GM15510 (cell line): ENCODE results near the gene NFIC.

Experiments used
- POLR2A ChIP-seq: IDR thresholded peaks from 3 replicates; pipeline ENCODE4 v1.6.1; 2011; ENCODE audit warnings: borderline replicate concordance; ENCODE audit not compliant: insufficient read length; ENCODE audit errors: extremely low read depth

NFIC gene

DNA sequence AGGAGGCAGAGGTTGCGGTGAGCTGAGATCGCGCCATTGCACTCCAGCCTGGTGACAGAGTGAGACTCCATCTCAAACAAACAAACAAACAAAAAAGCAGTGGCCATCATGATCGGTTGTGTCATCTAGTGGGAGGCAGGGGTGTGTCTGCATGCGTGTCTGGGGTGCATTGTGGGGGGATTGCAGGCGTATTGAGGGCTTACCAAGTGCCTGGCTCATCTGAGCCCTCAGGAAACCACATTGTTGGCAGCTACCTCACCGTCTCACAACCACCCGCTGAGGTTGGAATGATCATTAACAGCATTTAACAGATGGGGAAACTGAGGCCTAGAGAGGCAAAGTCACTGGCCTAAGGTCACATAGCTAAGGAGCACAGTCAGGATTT is 30.5 kb downstream of the NFIC start:
- TF ChIP-seq POLR2A: no peak

DNA sequence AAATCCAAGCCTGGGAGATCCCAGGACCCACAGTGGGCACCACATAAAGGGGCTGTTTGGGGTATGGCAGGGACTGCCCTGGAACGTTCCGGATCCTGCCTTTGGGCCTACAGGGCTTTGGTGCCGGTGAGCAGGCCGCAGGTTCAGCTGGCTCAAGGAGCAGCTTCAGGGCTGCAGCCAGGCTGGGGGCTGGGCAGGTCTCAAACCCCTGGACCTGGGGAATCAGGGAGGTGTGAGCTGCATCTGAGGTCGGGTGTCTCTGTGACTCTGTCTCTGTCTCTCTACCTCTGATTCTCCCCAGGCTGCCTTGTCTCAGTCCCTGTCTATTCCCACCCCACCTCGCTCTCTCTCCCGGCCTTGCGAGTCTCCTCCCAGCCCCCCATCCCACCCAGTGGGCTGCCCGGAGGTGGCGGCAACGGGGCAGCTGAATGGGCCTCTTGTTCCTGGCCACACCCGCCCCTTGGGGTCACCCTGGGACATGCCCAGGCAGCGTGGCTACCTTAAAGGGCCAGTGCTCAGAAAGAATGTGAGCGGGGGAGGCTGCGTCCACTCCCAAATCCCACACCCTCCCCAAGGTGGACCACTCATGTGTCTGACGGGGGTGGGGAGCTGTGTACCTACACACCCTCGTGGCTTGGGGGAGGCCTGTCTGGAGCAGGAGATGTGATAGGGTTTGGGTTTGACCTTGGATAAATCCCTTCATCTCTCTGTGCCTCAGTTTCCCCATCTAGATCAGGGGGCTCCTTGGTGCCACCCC is 31.1 kb downstream of the NFIC start:
- no peak for TF ChIP-seq POLR2A

DNA sequence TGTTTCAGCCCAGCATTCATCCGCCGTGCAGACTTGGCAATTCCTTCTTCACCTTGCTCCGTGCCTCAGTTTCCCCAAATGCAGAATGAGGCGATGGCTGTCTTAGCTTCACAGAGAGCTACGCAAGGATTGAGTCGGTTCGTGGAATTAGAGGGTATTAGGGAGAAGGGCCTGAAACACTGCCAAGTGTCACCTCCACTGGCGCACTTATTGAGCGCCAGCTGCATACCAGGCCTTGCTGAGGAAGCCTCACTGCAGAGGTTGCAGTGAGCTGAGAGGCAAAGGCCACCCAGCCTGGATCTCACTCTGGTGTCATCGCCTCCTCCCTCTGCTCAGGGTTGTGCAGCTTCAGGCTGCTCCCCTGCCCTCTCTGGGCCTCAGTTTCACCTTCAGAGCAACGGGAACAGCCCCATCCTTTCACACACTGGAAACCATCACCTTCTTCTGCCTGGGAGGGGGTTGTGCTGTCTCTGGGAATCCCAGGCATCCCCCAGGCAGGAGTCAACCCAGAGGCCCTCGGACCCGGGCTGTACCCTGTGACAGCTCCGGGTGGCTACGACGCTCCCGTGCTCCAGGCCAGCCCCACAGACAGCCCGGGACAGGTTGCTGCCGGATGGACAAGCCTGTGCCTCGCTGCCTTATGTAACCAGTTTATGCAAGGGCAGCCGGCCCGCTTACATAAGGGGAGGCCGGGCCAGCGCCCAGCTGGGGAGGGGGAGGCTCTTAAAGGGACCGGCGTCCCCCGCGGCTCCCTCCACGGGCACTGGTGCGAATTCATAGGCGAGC is 31.9 kb downstream of the NFIC start:
- TF ChIP-seq POLR2A: no peak

DNA sequence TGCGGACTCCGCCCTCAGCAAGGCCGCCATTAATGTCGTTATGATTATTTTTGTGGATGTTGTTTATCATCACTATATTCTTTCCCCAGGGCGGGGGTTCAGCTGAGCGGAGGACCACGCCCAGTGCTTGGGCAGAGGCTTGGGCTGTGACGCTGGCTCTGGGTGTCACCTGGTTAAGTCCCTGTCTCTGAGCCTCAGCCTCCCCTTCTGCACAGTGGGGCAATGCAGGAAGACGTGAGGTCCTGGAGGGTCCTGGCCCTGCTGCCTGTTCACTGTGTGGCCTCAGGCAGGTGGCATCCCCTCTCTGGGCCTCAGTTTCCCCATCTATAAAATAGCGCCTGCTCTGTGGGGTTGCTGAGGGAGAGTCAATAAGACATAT is 32.5 kb downstream of the NFIC start:
- no peak for TF ChIP-seq POLR2A

DNA sequence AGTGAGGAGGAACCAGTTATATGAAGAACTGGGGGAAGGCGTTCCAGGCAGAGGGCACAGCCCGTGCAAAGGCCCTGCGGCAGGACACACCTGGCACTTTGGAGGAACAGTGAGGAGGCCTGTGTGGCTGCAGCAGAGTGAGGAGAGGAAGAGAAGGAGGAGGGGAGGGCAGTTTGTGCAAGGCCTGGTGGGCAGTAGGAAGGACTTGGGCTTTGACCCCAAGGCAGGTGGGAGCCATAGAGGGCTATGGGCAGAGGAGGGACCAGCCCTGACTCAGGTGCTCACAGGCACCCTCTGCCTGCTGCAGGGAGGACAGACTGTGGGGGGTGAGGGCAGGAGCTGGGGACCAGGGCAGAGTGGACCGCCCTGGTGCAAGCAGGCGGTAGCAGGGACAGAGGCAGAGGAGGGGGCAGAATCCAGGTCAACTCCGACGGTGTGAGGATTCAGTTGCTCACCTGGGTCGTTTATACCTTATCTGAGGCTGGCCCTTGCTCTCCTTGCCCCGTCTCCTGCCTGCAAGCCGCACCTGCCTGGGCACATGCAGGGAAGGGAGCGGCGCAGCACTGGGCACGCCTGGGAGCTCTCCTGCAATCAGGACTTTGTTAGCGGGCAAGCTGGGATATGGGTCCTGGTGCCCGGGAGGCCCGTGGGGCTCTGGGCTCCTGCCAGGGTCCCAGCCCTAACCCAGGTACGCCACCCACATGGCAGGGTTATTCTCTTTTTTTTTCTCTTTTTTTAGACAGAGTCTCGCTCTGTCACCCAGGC is 34.8 kb downstream of the NFIC start:
- TF ChIP-seq POLR2A: no peak

DNA sequence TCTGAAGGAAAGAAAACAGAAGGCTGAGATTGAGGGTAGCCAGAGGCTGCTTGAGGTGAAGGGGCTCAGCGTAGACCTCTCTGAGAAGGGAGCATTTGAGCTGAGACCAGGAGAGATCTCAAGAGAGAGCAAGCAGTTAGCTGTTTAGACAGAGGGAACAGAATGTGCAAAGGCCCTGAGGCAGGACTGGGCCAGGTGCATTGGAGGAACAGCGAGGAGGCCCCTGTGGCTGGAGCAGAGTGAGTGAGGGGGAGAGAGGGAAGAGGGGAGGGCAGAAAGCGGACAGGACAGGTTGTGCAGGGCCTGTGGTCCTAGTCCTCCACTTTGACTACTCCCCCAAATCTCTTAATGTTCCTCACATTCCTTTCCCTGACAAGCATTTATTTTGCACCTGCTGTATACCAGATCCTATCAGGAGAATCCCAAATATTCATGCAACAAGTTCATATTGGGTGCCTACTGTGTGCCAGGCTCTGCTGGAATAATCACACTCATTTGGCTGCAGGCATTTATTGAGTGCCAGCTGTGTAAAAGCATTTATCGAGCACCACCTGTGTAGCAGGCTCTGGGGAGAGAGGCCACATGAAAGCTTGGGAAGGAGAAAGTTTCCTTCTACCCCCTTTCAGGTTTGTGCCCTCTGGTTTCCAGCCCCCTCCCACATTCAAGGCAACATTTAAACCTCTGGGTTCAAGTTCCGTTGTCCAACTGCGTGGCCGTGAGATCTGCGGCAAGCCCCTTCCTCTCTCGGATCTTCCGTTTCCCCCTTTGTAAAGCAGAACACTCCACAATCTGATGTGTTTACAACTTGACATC is 36.5 kb downstream of the NFIC start:
- TF ChIP-seq POLR2A: no peak

DNA sequence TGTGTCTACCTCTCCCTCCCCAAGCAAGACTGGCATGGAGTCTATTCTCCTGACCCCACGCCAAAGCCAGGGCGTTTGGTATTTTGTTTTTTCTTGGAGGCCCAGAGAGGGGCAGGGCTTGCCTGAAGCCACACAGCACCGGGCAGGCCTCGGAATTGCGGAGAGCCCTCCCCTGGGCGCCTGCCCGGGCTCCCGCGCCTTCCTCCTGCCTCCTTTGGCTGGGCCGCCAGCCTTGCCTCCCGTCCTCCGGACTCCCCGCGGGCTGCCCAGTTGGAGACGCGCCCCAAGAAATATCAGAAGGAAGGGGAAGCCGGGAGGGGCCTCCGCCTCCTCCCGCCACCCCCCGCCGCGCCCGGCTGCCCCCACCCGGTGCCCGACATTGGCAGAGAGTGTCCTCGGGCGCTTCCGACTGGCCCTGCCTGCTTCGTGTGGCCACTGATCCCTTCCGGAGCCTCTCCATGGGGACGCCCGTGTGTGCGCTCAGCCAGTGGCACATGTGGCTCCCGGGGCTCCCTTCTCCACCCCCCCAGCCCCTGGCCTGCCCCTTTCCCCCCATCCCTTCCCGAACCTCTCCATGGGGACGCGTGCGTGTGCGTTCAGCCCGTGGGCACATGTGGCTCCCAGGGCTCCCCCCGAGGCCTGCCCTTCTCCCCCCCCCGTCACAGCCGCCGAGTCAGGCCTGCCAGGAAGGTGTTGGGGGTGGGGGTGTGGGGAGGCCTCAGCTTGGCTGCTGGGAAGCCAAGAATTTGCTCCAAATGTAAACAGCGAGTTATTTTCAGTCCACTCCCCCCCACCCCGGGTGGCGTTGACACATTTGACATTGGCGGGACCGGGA is 37.3 kb downstream of the NFIC start:
- no peak for TF ChIP-seq POLR2A

DNA sequence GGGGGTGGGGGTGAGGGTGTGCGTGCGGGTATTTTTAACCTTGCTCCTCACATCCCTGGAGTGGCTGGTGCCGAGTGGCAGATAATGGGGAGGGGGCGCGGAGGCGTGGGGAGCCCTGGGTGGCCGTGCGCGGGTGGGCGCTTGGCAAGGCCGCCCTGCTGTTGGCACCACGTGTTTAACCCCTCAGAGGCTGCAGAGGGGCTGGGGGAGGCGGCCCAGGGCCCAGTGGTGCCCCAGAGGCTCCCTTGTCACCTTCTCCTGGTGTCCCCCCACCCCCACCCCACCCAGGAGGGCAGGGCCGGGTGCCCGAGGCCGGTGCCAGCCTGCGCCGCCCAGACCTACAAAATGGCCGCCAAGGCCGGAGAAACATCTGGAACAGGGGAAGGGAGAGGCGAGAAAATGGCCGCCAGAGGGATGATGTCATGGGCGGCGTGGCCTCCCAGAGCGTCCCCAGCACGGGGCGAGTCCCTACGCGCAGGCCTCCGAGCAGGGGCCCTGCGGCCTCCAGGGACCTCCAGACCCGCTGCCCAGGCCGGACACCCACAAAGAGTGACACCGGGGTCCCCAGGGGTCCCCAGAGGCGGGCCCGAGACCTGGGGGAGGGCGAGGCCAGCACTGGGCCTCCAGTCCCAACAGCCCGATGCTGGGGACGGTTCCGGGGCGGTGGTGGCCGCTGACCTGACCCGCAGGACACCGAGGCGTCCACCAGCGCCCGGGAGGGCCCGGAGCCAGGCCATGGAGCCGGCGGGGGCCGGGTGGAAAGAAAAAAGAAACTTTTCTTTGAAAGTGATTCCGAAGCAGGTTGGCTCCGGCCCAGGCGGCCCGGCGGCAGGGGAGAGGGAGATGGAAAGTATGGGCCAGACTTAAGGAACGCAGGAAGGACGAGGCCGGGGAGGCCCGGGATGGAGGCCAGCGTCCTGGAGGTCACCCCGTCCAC is 38.2 kb downstream of the NFIC start:
- no peak for TF ChIP-seq POLR2A

DNA sequence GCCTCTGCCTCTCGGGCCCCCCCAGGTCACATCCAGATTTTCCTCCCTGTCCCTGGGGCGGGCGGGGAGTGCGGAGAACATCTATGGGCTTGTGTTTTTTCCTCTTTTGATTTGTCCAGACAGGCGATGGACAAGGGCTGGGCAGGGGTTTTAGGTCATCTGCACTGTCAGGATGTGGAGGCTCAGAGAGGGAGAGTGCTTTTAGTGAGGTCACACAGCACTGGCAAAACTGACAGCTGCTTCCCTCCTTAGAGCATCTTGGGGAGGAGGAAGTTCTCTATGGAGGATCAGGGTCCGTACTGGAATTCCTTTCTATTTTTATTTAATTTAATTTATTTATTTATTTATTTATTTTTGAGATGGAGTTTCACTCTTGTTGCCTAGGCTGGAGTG is 38.9 kb downstream of the NFIC start:
- TF ChIP-seq POLR2A: no peak

DNA sequence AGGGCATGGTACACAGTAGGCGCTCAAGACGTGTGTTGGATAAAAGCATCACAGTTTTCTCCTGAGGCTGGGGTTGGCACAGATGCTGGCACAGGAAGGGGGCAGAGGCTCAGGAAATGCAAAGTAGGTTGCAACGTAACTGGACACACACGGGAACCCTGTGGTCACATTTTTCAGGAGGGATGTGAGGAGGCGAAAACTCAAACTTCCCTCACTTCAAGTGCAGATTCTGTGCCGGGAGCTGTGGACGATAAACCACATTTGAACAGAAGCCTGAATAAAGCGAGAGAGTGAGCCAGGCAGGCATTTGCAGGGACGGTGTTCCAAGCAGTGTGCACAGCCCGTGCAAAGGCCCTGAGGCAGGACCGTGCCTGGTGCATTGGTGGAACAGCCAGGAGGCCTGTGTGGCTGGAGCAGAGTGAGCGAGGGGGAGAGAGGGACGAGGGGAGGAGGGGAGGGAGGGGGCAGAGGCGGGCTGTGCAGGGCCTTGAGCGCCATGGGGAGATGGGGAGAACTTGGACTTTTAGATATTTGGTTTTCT is 40.3 kb downstream of the NFIC start:
- TF ChIP-seq POLR2A: no peak

DNA sequence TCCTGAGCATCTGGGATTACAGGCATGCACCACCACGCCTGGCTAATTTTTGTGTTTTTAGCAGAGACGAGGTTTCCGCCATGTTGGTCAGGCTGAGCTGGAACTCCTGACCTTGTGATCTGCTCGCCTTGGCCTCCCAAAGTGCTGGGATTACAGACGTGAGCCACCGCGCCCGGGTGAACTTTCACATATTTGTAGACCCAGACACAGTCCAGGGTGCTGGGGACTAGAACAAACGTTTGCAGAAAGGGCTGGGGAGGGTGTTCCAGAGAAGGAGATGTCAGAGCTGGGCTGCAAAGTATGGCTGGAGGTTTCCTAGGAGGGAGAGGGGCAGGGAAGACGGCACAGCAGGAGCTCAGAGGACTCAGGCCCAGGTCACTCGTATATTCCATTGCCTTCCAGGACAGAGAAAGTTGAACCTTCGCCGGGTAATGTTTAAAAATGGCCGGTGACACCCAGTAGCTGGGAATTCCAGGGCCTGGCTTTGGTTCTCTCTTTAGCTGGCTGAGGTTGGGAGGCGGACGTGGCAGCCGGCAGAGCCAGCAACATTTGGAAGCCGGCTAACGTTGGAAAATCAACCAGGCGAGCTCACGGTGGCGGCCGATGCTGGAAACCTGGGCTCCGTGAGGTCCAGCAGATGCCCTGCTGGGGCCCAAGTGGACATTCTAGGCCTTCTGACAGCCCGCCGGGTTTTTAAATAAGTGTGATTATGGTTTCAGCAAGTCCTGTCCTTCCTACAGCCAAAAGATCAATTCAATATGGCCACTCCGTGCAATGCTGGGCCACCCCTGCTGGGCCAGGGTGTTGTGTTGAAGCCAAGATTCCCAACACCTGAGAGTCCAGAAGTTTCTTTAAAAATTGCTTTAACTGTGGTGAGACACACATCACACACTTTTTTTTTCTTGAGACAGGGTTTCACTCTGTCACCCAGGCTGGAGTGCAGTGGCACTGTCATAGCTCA is 41.5 kb downstream of the NFIC start:
- no peak for TF ChIP-seq POLR2A

DNA sequence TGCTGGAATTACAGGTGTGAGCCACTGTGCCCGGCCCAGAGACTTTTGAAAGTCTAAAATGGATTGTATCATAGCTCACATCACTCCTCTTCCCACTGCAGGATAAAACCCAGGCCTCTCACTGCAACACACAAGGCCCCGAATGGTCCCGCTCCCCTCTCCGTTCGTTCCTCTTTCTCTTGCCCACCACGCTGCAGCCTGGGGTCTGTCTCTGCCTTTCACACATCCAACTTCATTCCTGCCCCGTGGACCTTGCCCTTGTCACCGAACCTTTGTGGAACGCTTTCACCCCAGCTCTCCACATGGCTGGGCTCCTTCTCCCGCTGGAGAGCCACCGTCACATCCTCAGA is 42.6 kb downstream of the NFIC start:
- TF ChIP-seq POLR2A: no peak
